ENCODE results near the gene OSBPL8. TPM values are rescaled to one million over a fixed set of nuclear protein-coding genes. Genes with fewer than 3 reads are reported as not detected.

Gene OSBPL8
- total and polyA plus RNA-seq, 5 experiments from 2014 or later, result 103 to 143 (median 114) TPM

DNA sequence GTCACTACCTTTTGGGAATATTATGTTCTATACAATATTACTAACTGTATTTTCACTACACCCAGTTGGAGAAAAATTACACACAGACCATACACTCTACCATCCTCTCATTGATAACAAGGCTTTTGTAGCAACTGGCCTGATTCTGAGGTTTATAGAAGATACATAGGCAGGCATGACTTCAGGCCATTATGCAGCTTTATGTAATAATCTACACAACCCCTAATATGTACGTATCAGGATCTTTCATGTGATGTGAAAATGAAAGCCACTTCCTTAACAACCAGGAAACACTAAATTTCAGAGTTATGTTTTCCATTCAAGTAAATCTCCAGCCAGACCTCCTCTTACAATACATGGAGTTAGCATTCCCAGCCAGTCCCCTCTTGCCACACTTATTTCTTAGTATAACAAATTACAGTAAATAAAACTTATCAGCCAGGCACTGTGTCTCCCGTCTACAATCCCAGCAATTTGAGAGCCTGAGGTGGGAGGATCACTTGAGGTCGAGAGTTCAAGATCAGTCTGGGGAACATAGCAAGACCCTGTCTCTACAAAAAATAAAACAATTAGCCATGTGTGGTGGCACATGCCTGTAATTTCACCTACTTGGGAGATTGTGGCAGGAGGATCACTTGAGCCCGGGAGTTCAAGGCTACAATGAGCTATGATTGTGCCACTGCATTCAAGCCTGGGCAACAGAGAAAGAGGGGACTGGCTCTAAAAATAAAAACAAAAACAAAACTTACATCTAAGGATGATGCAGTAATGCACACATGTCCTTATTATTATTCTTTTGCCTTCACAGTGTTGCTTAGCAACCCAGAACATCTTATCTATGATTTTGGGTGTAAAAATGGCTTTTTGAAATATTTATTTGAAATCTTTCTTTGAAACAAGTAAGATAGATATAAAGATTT is 10.4 kb upstream of the OSBPL8 start:
- H3K9me3 Mint-ChIP-seq, result peaks cover 0 to 7% (median 2%) of the 10 kb centered on the region in 9 donors
- peaks cover 6 to 8% (median 7%) of the 10 kb centered on the region in 4 donors for H3K4me1 Mint-ChIP-seq
- POLR2A ChIA-PET, result no interaction called here
- peak overlapping the region in 4 of 10 donors; percentile 7 to 27 (median 18) for H3K4me3 Mint-ChIP-seq
- H3K27ac Mint-ChIP-seq, result peak overlapping the region in 8 of 10 donors; percentile 6 to 84 (median 63)
- peak in 2 of 10 donors; percentile 36 to 42 for DNase-seq
- H3K36me3 Mint-ChIP-seq, result peaks cover 0 to 4% (median 0%) of the 10 kb centered on the region in 3 donors
- H3K27me3 Mint-ChIP-seq, result peaks cover 0 to 5% (median 0%) of the 10 kb centered on the region in 5 donors
- ATAC-seq, result peak; percentile 41 to 88

DNA sequence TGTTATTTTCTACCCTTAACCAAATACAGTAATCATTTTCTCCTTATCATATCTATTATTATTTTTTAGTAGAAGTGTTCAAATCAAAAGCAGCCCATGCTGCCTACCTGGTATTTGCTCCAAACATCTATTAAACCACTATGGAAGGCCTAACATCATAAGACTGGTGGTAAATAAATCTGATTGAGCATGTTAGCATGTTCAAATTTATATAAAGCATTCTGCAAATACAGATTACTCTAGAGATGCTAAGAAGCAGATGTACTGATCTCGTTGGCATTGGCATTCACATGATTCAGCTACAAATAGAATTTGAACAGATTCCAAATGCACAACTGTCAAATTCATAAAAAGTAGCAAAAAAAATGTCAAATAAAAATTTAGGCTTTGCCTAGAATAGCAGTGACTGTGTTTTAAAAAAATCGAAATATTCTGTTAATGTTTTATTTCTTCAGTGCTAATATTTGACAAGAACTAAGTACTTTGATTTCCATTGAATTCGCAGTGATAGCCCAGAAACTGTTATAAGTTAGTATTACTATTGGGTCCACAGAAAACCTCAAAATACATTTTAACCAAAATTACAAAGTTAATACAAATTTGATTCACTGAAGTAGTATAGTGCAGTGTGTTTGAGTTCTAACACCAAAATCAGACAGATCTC is 9.4 kb upstream of the OSBPL8 start:
- DNase-seq, result no peak
- Mint-ChIP-seq H3K4me1 (peaks cover 5 to 8% (median 6%) of the 10 kb centered on the region in 4 donors), H3K27me3 (no peaks in the 10 kb centered on the region), H3K27ac (peak overlapping the region in 1 of 10 donors; percentile 38), H3K4me3 (no peak overlapping the region), H3K9me3 (peaks cover 0 to under 1% (median 0%) of the 10 kb centered on the region in 9 donors), H3K36me3 (no peaks in the 10 kb centered on the region)
- POLR2A ChIA-PET, result no interaction called here
- ATAC-seq, result no peak

DNA sequence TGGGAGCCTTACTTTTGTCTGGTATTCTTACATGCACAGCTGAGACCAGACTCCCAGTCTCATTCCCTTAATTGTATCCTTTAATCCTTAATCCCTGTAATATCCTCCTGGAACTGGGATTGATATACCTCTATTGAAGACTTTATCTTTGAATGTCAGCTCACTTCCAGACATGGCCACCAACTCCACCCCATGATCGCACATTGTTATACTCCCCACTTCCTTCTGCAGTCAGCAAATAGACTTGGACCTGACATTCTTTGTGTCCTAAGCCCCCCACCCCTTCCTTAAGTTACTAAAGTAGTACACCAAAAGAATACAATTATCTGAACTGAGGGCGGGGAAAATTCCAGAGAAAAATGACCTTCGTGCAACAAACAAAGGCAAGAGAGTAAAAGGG is 8.6 kb upstream of the OSBPL8 start:
- Mint-ChIP-seq H3K27ac (peak overlapping the region in 1 of 10 donors; percentile 11), H3K9me3 (no peaks in the 10 kb centered on the region), H3K4me1 (peaks cover 5 to 8% (median 6%) of the 10 kb centered on the region in 4 donors), H3K36me3 (no peaks in the 10 kb centered on the region), H3K4me3 (no peak overlapping the region), H3K27me3 (no peaks in the 10 kb centered on the region)
- DNase-seq, result no peak
- ATAC-seq, result no peak
- POLR2A ChIA-PET, result no interaction called here

DNA sequence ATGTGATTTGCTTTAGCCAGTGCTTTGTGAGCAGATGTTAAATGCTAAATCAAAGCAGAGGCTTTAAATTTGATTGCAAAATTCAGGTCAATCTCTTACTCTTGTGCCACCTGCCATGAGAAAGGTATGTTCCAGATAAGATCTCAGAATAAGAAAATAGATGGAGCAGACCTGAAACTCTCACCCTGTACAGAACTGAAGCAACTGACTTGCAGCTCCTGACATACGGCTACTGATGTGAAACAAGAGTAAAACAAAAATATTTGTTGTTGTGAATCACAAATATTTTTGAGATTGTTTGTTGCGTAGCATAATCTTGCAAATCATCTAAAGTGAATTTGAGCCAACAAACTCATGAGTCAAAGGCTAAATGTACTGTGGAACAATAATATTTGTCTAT is 3.5 kb upstream of the OSBPL8 start:
- no peak for ATAC-seq
- no peak overlapping the region for H3K4me3 Mint-ChIP-seq
- peaks cover 0 to 14% (median 10%) of the 10 kb centered on the region in 4 donors for H3K4me1 Mint-ChIP-seq
- H3K27me3 Mint-ChIP-seq, result no peaks in the 10 kb centered on the region
- no peaks in the 10 kb centered on the region for H3K9me3 Mint-ChIP-seq
- POLR2A ChIA-PET, result no interaction called here
- H3K36me3 Mint-ChIP-seq, result no peaks in the 10 kb centered on the region
- H3K27ac Mint-ChIP-seq, result no peak overlapping the region
- DNase-seq, result no peak

DNA sequence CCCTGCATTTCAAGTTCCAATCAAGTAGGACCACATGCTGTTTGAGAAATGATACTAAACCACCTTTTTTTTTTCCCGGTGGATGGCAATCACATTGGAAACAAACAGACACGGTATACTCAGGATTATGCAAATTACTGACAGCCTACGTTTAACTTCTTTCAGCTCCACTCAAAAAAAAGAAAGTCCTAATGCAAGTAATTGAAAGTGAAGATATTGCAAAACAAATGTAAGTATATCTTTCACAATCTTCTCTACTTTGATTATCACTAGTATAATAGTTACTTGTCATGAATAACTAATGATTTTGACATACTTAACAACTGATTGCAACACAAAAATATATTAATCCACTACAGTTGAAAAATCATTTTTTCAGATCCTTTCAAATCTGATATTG is 2.6 kb upstream of the OSBPL8 start:
- no peaks in the 10 kb centered on the region for H3K36me3 Mint-ChIP-seq
- no peak for DNase-seq
- no peak for ATAC-seq
- no peak overlapping the region for H3K27ac Mint-ChIP-seq
- H3K4me1 Mint-ChIP-seq, result peaks cover 0 to 23% (median 14%) of the 10 kb centered on the region in 4 donors
- no peak overlapping the region for H3K4me3 Mint-ChIP-seq
- no peaks in the 10 kb centered on the region for H3K9me3 Mint-ChIP-seq
- POLR2A ChIA-PET, result no interaction called here
- H3K27me3 Mint-ChIP-seq, result no peaks in the 10 kb centered on the region

DNA sequence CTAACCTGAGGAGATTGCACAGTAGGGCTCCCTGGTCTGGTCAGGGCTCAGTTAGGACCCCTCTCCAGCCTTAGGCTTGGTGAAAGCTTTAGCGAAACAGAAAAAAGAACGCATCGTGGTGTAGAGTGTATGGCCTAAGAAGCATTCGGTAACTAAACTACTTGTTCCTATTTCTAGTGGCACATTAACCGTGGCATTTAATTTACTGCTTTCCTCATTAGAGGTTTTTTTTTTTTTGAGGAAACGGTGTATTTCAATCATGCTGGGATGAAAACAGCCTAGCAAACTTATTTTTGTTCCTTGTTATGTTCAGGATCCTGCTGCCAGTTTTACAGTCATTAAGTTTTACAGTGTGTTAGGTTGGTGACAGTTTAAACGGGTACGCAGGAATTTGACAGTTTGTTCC is 518 bp upstream of the OSBPL8 start:
- H3K4me3 Mint-ChIP-seq, result peak overlapping the region; percentile 87 to 98 (median 94)
- peak overlapping the region; percentile 90 to 97 (median 97) for H3K27ac Mint-ChIP-seq
- H3K9me3 Mint-ChIP-seq, result no peaks in the 10 kb centered on the region
- H3K27me3 Mint-ChIP-seq, result no peaks in the 10 kb centered on the region
- ATAC-seq, result peak in 1 of 2 donors; percentile 3
- POLR2A ChIA-PET, result interaction anchor here (1.3 to 2.4 kb wide), 6 partner anchors 79 to 1049 kb away, joined by 3 to 13 read pairs (median 8); partner anchors contain the start of genes KRR1, NAP1L1 and ZDHHC17
- H3K36me3 Mint-ChIP-seq, result no peaks in the 10 kb centered on the region
- DNase-seq, result no peak
- peaks cover 9 to 43% (median 33%) of the 10 kb centered on the region in 4 donors for H3K4me1 Mint-ChIP-seq

DNA sequence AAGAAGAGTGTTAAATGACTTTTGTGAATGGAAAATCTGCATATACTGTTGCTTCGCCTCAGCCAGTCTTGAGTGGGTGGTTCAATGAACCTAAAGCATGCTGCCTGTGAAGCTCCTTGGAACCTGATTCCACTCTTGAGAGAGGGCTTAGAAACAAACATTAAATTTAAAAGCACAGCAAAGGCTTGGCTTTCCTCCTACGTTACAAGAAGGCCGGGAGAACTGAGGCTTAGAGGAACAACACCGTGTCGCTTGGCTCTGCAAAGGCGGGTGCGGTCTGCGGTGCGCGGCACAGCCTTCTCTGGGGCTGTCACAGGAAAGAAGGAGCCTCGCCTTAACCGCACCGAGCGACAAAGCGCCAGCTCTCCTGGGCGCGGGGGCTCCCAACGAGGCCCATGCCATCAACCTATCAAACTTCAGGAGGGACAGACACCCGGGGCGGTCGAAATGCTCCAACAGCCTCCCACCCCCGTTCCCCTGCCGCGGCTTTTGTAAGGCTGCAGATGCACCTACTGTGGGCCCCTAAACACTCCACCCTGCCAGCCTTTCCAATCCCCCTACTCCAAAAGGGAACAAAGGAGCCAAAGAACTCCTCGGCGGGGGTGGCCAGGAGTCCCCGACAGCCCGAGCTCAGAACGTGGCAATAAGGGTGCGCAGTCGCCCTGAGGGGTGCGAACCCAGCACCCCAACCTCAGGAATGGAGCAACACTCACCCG is 729 bp downstream of the OSBPL8 start:
- Mint-ChIP-seq H3K36me3 (no peaks in the 10 kb centered on the region), H3K27me3 (no peaks in the 10 kb centered on the region), H3K4me3 (peak overlapping the region; percentile 92 to 99 (median 94)), H3K4me1 (peaks cover 16 to 55% (median 43%) of the 10 kb centered on the region in 4 donors), H3K9me3 (no peaks in the 10 kb centered on the region), H3K27ac (peak overlapping the region; percentile 95 to 99 (median 98))
- POLR2A ChIA-PET, result interaction anchor here (0.8 to 2.4 kb wide), 16 partner anchors 8 to 1047 kb away, joined by 3 to 13 read pairs (median 4); partner anchors contain the start of genes BBS10, KRR1, NAP1L1 and ZDHHC17
- ATAC-seq (peak; percentile 77 to 81), DNase-seq (peak; percentile 69 to 93 (median 87))

DNA sequence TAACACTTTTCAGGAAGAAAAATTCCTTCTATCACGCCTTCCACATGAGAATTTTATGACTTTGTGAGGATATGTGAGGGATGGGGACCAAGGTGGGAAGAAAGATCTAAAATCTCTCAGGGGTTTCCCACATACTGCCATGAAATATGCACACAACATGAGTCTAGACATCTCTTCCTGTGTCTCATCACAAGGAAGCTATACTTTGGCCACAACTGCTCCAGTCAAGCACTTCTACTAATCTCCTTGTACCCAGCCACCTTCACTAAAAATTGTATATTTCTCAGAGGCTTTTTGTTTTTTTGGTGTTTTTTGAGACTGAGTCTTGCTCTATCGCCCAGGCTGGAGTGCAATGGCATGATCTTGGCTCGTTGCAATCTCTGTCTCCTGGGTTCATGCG is 3.2 kb downstream of the OSBPL8 start:
- Mint-ChIP-seq H3K9me3 (no peaks in the 10 kb centered on the region), H3K4me3 (peak overlapping the region; percentile 19 to 98 (median 60)), H3K27me3 (no peaks in the 10 kb centered on the region), H3K36me3 (no peaks in the 10 kb centered on the region), H3K27ac (peak overlapping the region in 9 of 10 donors; percentile 19 to 81 (median 69)), H3K4me1 (peaks cover 25 to 78% (median 66%) of the 10 kb centered on the region in 4 donors)
- ATAC-seq (no peak), DNase-seq (no peak)
- POLR2A ChIA-PET, result no interaction called here

DNA sequence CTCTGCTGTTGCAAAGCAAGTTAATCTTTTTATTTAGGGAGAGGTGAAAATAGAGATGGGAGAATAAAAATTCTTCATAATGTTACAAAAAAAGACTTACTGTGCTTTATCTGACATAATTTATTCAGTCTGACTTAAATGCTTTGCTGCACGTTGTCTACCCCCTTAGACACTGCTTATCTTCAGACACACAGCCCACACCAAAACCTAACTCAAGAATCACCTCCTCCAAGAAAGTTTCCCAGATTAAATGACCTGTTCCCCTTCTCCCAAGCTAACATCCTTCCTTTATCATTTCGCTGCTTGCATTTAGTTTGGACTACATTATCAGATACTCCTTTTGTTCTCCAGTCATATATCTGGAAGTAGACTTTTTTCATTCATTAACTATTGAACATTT is 3.8 kb downstream of the OSBPL8 start:
- no peaks in the 10 kb centered on the region for H3K36me3 Mint-ChIP-seq
- H3K27ac Mint-ChIP-seq, result peak overlapping the region; percentile 9 to 83 (median 65)
- POLR2A ChIA-PET, result no interaction called here
- no peaks in the 10 kb centered on the region for H3K27me3 Mint-ChIP-seq
- peaks cover 27 to 83% (median 71%) of the 10 kb centered on the region in 4 donors for H3K4me1 Mint-ChIP-seq
- DNase-seq (no peak), ATAC-seq (no peak)
- H3K4me3 Mint-ChIP-seq, result peak overlapping the region in 8 of 10 donors; percentile 52 to 98 (median 60)
- H3K9me3 Mint-ChIP-seq, result no peaks in the 10 kb centered on the region

DNA sequence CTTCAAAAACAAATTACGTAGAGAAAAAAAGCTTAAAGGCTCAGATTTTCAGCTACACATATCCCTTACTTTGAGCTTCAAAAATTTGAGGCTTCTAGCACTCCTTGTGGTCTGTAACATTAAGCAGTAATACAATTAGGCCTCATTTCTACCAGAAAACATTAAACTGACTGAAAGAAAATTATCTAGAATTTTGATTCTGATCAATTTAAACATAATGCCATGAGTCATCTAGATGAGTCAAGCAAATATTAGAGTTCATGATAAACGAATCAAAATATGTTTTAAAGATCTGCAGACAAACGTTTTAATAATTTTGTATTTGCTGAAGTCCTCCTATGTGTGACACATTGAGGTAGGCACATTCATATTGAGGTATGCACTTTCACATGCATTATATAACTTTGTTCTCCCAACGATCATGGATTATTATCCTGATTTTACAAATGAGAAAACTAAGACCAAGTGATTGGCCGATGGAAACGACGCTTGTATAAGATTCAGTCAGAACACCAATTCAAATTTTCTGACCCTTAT is 4.3 kb downstream of the OSBPL8 start:
- no peaks in the 10 kb centered on the region for H3K27me3 Mint-ChIP-seq
- POLR2A ChIA-PET, result interaction anchor here (0.8 to 1.4 kb wide), 3 partner anchors 99 to 524 kb away, joined by 3 to 4 read pairs (median 4); partner anchors contain the start of gene BBS10
- DNase-seq, result peak in 2 of 10 donors; percentile 22 to 25
- no peaks in the 10 kb centered on the region for H3K9me3 Mint-ChIP-seq
- H3K27ac Mint-ChIP-seq, result peak overlapping the region in 8 of 10 donors; percentile 7 to 87 (median 68)
- H3K4me1 Mint-ChIP-seq, result peaks cover 28 to 85% (median 72%) of the 10 kb centered on the region in 4 donors
- no peaks in the 10 kb centered on the region for H3K36me3 Mint-ChIP-seq
- H3K4me3 Mint-ChIP-seq, result peak overlapping the region in 9 of 10 donors; percentile 0 to 98 (median 59)
- ATAC-seq, result no peak

DNA sequence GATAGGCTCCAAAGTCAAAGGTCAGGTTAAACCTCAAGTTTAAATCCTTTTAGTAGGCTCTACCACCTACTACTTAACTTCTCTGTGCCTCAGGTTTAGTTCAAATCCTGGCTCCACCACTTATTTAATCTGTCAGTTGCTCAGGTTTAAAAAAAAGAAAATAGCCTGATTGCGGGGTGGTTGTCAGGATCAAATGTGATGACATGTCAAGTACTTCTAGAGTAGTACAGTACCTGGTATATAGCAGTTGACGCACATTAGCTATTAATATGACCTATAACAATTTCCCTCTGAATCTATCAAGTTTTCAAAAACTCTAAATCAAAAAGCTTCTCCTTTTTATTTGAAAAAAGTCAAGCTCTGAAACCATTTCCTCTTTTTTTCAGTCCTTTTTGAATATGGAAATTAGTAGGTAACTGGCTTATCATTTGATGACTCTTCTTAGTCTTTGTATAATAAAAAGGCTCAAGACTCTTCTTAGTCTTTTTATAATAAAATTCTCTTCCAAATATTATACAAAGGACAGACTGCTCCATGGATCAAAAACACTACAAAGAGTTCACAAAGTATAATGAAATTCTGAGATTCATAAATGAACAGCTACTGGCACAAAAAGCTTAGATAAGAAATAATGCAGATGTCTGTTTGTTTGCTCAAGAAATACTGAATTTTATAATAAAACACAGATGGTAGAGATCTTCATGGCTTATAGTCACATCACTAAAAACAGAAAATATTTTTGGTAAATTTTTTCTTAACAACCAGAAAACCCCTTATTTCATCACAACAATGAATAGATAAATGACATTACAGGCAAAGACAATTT is 5.0 kb downstream of the OSBPL8 start:
- Mint-ChIP-seq H3K9me3 (no peaks in the 10 kb centered on the region), H3K27ac (peak overlapping the region in 9 of 10 donors; percentile 37 to 87 (median 60)), H3K4me3 (peak overlapping the region in 9 of 10 donors; percentile 0 to 98 (median 47)), H3K27me3 (no peaks in the 10 kb centered on the region), H3K4me1 (peaks cover 34 to 88% (median 74%) of the 10 kb centered on the region in 4 donors), H3K36me3 (peaks cover 0 to 6% (median 0%) of the 10 kb centered on the region in 3 donors)
- POLR2A ChIA-PET, result interaction anchor here (0.5 to 1.4 kb wide), 6 partner anchors 32 to 1108 kb away, joined by 3 to 5 read pairs (median 4); partner anchors contain the start of gene BBS10
- DNase-seq (no peak), ATAC-seq (no peak)

Data from naive thymus-derived CD8-positive, alpha-beta T cell (primary cell).